Large intestine (tissue), 3 donors: ENCODE results near the gene GJC2. TPM values are rescaled to one million over a fixed set of nuclear protein-coding genes. Genes with fewer than 3 reads are reported as not detected.
"Not testable (repeated sequence)": the region's sequence is repeated elsewhere in the genome, so short reads cannot be mapped to it uniquely, and the experiment has no call there.

Experiments used
- DNase-seq, 2 donors: peaks; one replicate each; pipeline versions ENCODE4 v3.0.0 to v3.0.0-alpha.2; 2013
- H3K27ac ChIP-seq: one replicate; pipeline ENCODE4 v1.5.1; 2013; ENCODE audit warnings: low read length
- H3K27me3 ChIP-seq: 2 replicates; pipeline ENCODE4 v1.6.1; 2013; ENCODE audit warnings: low read length; ENCODE audit not compliant: control insufficient read depth, insufficient read depth
- H3K36me3 ChIP-seq: 2 replicates; pipeline ENCODE4 v1.6.1; 2013; ENCODE audit warnings: low read length; ENCODE audit not compliant: control insufficient read depth, insufficient read depth
- H3K4me1 ChIP-seq: one replicate; pipeline ENCODE4 v1.6.1; 2013; ENCODE audit warnings: low read length; ENCODE audit not compliant: control insufficient read depth, insufficient read depth
- H3K4me3 ChIP-seq: one replicate; pipeline ENCODE4 v1.5.1; 2013; ENCODE audit warnings: low read length
- H3K9me3 ChIP-seq: one replicate; pipeline ENCODE4 v1.6.1; 2013; ENCODE audit warnings: mild to moderate bottlenecking, low read depth, low read length, moderate library complexity; ENCODE audit not compliant: control insufficient read depth
- WGBS: methylation state at CpG from one replicate; pipeline ENCODE4 v1.1.5; 2013; ENCODE audit warnings: low lambda C conversion rate; ENCODE audit not compliant: insufficient coverage; 5-methylcytosine and 5-hydroxymethylcytosine counted together
- polyA plus RNA-seq: library from polyadenylated mRNA; unstranded; fragments of 120-200 nt; gene quantifications from one replicate; pipeline ENCODE4 v1.2.1, GENCODE V29; 2013

The GJC2 gene
- polyA plus RNA-seq, 1 donor: 7.2 TPM

DNA sequence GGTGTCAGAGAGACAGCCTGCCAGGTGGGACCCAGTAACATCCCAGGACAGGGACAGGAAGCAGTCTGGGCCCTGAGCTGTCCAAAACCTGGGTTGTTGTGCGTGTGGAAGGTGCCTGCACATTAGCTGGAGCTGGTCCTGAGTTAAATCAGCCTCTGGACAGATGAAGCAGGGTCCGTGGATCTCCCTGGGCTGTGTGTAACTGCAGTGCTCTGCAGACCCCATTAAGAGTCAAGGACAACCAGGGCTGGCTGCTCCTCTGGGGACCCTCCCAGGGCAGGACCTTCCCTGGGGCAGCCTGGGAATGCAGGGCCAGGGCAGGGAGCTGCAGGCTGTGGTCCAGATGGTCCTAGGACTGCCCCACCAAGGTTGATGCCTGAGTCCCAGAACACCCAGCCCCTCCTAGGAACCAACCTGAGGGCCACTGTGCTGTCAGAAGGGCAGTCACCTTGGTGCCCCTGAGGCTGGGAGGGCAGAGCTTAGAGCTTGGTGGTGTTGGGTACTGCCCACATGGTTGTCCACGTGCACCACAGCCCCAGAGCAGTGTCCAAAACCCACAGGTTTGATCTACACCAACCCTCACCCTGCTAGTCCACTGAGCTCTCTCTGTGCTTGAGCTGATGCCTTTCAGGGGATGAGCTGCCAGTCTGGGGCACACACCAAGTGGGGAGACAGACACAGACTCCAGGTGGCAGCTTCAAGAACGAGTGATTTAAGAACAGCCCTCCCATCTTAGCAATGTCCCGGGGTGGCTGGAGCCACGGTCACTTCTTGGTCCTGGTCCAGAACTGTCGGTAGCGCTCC is 43.5 kb upstream of the GJC2 start:
- Histone ChIP-seq H3K4me1 (peaks cover 32% of the 10 kb centered on the region), H3K4me3 (no peak overlapping the region), H3K36me3 (peaks cover 24% of the 10 kb centered on the region), H3K27ac (no peak overlapping the region), H3K27me3 (no peaks in the 10 kb centered on the region), H3K9me3 (peaks cover 4% of the 10 kb centered on the region)
- no CpG with 5 or more reads among the region's 8 CpGs for WGBS
- no peak for DNase-seq

DNA sequence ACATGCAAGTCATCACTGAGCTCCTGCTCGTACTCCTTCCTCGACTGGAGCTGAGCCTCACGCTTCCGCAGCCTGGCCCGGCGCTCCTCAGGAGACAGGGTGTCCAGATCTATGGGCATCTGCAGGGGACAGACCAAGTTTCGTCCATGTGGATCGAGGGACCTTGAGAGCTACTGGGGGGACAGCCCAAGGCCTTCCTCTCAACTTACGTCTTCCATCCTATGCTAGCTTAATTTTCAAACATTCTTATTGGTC is 43.0 kb upstream of the GJC2 start:
- H3K36me3 ChIP-seq: peaks cover 22% of the 10 kb centered on the region
- 100% methylated on average over 1 of the region's 9 CpGs for WGBS

DNA sequence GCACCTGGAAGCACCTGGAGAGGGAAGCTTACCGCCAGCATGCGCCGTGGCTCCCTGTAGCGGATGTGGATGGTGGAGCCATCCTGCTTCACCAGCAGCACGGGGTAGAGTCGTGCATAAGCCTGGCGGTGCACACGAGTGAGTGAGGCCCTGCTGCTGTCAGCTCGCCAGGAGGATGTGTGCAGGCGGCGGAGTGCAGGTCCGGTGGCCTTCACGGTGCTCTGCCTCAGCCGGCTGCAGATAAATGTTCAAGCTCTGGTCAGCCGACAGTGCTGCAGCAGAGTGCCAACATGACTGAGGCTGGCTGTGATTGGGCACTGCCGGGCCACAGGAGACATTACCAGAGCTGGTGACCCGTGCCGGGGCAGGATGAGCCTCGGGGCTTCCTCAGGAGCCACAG is 42.1 kb upstream of the GJC2 start:
- no peak for DNase-seq
- Histone ChIP-seq H3K9me3 (peaks cover 4% of the 10 kb centered on the region), H3K27me3 (no peaks in the 10 kb centered on the region), H3K27ac (no peak overlapping the region), H3K4me3 (no peak overlapping the region), H3K4me1 (peaks cover 28% of the 10 kb centered on the region), H3K36me3 (peaks cover 22% of the 10 kb centered on the region)
- WGBS: no CpG with 5 or more reads among the region's 19 CpGs

More for the DNA sequence above, 43.0 kb upstream of the GJC2 start:
- H3K4me1 ChIP-seq: peaks cover 30% of the 10 kb centered on the region
- no peaks in the 10 kb centered on the region for H3K27me3 ChIP-seq
- no peak overlapping the region for H3K4me3 ChIP-seq
- H3K9me3 ChIP-seq: peaks cover 4% of the 10 kb centered on the region
- H3K27ac ChIP-seq: no peak overlapping the region
- DNase-seq: no peak

DNA sequence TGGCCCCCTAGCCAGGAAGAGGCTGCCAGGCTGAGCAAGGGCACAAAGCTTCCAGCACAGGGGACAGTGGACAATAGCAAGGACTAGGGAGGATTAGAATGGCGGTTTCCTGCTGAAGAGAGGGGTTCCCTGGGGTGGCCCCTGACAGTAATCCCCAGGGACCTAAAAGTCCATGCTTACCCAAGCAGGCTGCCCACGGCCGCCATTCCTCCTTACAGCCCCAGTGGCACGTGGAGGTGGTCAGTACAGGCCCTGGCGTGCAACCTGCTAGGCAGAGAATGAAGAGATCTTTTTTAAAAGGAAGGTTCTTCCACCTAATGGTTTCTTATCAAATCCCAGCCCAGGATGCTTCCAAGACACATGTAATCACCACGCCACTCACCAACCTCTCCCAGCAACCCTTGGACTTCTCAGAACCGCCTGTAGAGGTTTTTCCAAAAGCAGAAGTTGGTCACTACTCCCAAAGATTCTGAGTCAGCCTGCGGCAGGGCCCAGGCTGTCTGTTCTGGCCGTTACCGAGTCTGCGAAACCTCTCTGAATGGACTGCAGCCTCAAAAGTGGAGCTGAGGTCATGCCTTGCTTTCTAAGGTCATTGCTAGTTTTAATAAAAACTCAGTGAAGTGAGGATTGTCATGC is 41.6 kb upstream of the GJC2 start:
- Histone ChIP-seq H3K27ac (peak overlapping the region; percentile 68), H3K4me1 (peaks cover 28% of the 10 kb centered on the region), H3K27me3 (no peaks in the 10 kb centered on the region), H3K4me3 (peak overlapping the region; percentile 68), H3K9me3 (peaks cover 4% of the 10 kb centered on the region), H3K36me3 (peaks cover 22% of the 10 kb centered on the region)
- no CpG with 5 or more reads among the region's 11 CpGs for WGBS
- DNase-seq: no peak

DNA sequence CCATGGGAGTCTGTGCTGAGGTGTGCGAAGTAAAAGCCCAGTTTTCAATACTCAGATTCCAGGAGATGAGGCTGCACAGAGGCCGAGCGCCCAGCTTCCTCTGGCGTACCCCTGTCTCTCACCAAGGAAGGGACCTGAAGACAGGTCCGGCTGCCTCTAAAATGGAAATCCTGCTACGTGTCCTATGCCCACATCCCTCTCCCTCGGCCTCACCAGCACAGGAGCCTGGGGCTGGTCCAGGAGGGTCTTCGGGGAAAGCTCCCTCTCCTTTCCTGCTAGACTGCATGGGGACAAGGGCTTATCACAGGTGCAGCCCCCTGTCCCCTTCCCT is 41.0 kb upstream of the GJC2 start:
- no CpG with 5 or more reads among the region's 8 CpGs for WGBS

DNA sequence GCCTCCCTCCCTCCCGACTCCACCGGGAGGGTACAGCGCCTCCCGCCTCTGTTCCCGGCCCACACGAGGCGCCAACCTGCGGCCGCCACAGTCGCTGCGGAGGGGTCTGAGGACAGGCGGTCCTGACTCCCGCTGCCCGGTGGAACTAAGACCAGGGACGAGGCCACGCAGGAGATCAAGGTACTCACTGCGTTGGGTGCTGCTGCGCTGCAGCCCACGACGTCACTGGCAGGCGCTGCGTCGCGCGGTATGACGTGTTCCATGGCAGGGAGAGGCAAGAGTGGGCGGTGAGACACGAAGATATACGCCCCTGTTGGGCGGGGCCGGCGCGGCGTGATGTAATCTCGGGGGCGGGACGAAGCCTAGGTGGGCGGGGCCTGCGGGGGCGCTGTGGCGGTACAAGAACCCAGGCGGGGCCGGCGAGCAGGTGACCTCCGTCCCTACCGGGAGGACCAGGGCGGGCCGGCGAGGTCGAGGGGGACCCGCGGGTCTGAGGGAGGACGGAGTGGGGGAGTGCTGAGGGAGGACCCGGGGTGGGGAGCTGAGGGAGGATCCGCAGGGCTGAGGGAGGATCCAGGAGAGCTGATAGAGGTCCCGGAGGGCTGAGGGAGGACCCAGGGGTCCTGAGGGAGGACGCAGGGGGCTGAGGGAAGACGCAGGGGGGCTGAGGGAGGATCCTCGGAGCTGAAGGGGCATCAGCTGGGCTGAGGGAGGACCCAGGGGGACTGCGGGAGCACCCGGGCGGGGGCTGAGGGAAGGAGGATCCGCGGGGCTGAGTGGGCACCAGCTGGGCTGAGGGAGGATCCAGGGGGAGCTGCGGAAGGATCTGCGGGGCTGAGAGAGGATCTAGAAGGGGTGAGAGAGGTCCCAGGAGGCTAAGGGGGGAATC is 40.4 kb upstream of the GJC2 start, which contains the start of gene MRPL55:
MRPL55 (minus strand) TSS at position 227 of the 889 bp plus-strand sequence. CDS start 1,039 bp downstream, outside the sequence.
- no peaks in the 10 kb centered on the region for H3K27me3 ChIP-seq
- H3K4me3 ChIP-seq: peak within 1 kb of the TSS; percentile 68
- DNase-seq: peak; percentile 98 to 99
- H3K27ac ChIP-seq: peak within 1 kb of the TSS; percentile 99
- peaks cover 4% of the 10 kb centered on the region for H3K9me3 ChIP-seq
- WGBS: 7% methylated on average over 3 of the region's 66 CpGs
- H3K36me3 ChIP-seq: peaks cover 22% of the 10 kb centered on the region
- H3K4me1 ChIP-seq: peaks cover 20% of the 10 kb centered on the region

More for the DNA sequence above, 41.0 kb upstream of the GJC2 start:
- H3K27me3 ChIP-seq: no peaks in the 10 kb centered on the region
- no peak for DNase-seq
- H3K9me3 ChIP-seq: peaks cover 4% of the 10 kb centered on the region
- peaks cover 24% of the 10 kb centered on the region for H3K4me1 ChIP-seq
- peak overlapping the region; percentile 68 for H3K4me3 ChIP-seq
- peak overlapping the region; percentile 68 for H3K27ac ChIP-seq
- H3K36me3 ChIP-seq: peaks cover 22% of the 10 kb centered on the region

DNA sequence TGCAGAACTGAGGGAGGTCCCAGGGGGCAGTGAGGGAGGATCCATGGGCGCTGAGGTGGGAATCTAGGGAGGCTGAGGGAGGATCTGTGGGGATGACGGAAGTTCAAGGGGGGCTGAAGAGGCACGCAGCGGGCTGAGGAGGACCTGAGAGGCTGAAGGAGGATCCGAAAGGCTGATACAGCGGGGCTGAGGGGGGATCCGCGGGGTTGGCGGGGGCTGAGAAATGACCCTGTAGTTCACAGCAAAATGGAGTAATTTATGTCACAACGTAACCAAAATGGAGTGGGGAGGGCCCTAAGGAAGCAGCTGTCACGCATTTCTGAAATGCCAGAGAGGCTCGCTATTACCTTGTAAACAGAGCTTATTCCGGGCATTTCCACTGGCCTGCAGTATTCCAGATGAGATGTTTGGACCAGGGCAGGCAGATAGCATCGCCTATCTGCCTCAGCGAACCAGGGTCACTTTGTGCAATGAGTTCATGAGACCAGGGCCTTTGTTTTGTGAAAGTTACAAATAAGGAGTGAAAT is 39.7 kb upstream of the GJC2 start:
- H3K4me3 ChIP-seq: peak overlapping the region; percentile 68
- peaks cover 22% of the 10 kb centered on the region for H3K36me3 ChIP-seq
- peak overlapping the region; percentile 99 for H3K27ac ChIP-seq
- peaks cover 4% of the 10 kb centered on the region for H3K9me3 ChIP-seq
- no peaks in the 10 kb centered on the region for H3K27me3 ChIP-seq
- DNase-seq: peak; percentile 55 to 69
- H3K4me1 ChIP-seq: peaks cover 20% of the 10 kb centered on the region
- no CpG with 5 or more reads among the region's 15 CpGs for WGBS

DNA sequence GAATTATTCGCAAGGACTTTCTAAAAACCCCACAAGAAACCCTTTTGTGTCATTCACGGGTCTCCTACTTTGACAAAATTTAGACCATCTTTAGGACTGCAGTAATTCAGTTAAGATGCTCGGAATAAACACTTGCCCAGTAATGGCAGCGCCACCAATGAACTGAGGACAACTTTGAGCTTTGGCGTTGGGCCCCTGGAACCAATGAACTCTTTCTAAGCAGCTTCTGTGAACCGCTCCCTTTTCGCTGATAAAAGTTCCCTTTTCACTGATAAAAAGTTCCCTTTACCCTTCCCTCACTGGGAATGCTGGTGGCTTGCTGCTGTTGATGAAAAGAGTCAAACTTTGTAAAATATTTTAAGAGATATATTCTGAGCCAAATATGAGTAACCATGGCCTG is 39.2 kb upstream of the GJC2 start:
- Histone ChIP-seq H3K27ac (peak overlapping the region; percentile 99), H3K9me3 (peaks cover 4% of the 10 kb centered on the region), H3K4me3 (no peak overlapping the region), H3K27me3 (no peaks in the 10 kb centered on the region), H3K36me3 (peaks cover 20% of the 10 kb centered on the region), H3K4me1 (peaks cover 20% of the 10 kb centered on the region)
- DNase-seq: peak; percentile 49 to 76
- 67% methylated on average over 2 of the region's 7 CpGs for WGBS

DNA sequence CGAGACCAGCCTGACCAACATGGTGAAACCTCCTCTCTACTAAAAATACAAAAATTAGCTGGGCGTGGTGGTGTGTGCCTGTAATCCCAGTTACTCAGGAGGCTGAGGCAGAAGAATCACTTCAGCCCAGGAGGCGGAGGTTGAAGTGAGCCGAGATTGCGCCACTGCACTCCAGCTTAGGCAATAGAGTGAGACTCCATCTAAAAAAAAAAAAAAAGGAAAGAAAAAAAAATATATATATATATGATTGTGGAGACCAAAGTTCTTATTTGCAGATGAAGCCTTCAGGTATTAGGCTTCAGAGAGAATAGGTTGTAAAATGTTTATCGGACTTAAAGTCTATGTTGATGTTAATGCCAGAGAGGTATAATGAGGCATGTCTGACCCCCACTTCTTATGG is 38.4 kb upstream of the GJC2 start:
- not testable (repeated sequence) for H3K9me3 ChIP-seq, H3K4me3 ChIP-seq, H3K27me3 ChIP-seq
- WGBS: 40% methylated on average over 2 of the region's 6 CpGs
- peak; percentile 57 to 71 for DNase-seq
- Histone ChIP-seq H3K36me3 (peaks cover 12% of the 10 kb centered on the region), H3K27ac (peak overlapping the region; percentile 99), H3K4me1 (peaks cover 20% of the 10 kb centered on the region)

DNA sequence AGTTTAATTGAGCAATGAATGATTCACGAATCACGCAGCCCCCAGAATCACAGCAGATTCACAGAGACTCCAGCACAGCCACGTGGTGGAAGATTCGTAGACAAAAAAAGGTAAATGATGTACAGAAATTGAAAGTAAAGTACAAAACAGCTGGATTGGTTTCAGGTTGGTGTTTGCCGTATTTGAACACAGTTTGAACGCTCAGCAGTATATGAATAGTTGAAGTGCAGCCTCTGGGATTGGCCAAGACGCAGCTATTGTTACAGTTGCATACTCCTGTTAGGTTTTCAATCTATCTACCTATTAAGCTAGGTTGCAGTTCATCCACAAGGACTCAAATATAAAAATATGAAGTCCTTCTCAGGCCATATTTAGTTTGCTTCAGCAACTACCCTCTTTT is 37.6 kb upstream of the GJC2 start:
- H3K4me1 ChIP-seq: peaks cover 20% of the 10 kb centered on the region
- DNase-seq: no peak
- 97% methylated on average over 5 of the region's 7 CpGs for WGBS
- H3K9me3 ChIP-seq: peaks cover 4% of the 10 kb centered on the region
- H3K36me3 ChIP-seq: peaks cover 7% of the 10 kb centered on the region
- no peak overlapping the region for H3K27ac ChIP-seq
- no peaks in the 10 kb centered on the region for H3K27me3 ChIP-seq
- H3K4me3 ChIP-seq: no peak overlapping the region
